HG03135 (cell line): Measurements from ENCODE around the gene ATP6V1C2.
"Not testable (repeated sequence)": the region's sequence is repeated elsewhere in the genome, so short reads cannot be mapped to it uniquely, and the experiment has no call there.

Experiments
- ATAC-seq: cut with Tn5 transposase; IDR thresholded peaks from one replicate; pipeline ENCODE4 v1.9.1; 2021; ENCODE audit warnings: mild to moderate bottlenecking, moderate library complexity; ENCODE audit not compliant: unreplicated experiment

The ATP6V1C2 gene

GRCh38 chr2:10811517-10811916, 90.1 kb downstream of the ATP6V1C2 start:
- no peak for ATAC-seq

DNA sequence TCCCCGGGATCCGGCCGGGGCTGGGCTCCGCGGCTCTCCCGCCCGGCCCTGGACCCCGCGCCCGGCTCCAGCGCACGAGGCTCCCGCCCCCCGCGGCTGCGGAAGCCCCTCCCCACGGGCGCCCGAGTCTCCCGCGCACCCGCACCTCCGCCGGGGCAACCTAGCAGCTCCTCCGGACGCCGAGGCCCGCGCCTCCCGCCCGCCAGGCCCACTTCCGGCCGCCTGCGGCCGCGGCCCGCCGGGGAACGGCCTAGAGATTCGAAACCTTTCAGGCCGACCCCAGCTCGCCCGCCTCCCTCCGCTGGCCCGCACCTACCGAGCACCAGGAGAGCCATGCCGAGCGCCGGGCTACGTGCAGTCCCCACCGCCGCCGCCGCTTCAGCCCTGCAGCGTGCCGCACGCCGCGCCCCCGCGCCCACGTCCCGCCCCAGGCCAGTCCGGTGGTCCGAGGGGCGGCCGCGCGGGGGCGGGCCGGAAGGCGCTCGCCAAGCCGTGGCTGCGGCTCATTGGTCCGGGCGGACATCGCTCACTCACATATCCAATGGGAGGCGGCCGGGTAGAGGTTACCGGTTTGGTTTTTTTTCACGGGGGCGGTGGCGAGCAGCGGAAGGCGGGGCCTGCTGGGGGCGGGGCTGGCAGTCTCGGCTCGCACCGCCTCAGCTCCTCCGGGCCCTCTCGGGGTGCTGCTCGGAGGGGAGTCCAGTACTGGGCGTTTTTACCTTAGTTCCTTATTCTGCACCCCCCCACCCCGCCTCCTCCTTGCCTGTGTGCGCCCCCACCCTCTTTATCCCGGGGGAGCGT, 91.1 kb downstream of the ATP6V1C2 start, which contains the start of gene PDIA6:
PDIA6 (minus strand) TSS at position 424 of the 801 bp plus-strand sequence; CDS start at position 335, 89 bp downstream.
- ATAC-seq: peak; percentile 91

- not testable (repeated sequence) for ATAC-seq
These were observed 92.0 kb downstream of the ATP6V1C2 start for GRCh38 chr2:10813163-10814138.

- no peak for ATAC-seq
These were observed 92.7 kb downstream of the ATP6V1C2 start for GRCh38 chr2:10814142-10814541.

GRCh38 chr2:10814571-10815331, 93.3 kb downstream of the ATP6V1C2 start:
- no peak for ATAC-seq

- no peak for ATAC-seq
These were observed 96.0 kb downstream of the ATP6V1C2 start for GRCh38 chr2:10817413-10817812.

DNA sequence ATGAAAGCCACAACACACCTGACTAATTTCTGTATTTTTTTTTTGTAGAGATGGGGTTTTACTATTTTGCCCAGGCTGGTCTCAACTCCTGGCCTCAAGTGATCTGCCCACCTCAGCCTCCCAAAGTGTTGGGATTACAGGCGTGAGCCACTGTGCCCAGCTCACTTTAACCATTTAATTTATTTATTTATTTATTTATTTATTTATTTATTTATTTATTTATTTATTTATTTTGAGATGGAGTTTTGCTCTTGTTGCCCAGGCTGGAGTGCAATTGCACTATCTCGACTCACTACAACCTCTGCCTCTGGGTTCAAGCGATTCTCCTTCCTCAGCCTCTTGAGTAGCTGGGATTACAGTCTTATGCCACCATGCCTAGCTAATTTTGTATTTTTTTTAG, 96.9 kb downstream of the ATP6V1C2 start:
- ATAC-seq: not testable (repeated sequence)

DNA sequence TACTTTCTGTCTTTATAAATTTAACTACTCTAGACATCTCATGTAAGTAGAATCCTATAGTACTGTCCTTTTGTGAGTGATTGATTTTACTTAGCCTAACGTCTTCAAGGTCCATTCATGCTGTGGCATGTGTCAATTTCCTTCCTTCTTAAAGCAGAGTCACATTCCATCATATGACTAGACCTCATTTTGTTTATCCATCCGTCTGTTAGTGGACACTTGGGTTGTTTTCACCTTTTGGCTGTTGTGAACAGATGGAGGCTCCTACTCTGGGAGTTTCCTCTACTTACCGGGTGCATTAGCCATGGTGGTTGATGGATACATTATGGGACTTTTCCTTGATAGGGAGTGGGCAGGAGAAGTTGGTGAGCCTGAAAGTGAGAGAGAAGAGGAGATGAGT, 97.6 kb downstream of the ATP6V1C2 start:
- ATAC-seq: no peak

DNA sequence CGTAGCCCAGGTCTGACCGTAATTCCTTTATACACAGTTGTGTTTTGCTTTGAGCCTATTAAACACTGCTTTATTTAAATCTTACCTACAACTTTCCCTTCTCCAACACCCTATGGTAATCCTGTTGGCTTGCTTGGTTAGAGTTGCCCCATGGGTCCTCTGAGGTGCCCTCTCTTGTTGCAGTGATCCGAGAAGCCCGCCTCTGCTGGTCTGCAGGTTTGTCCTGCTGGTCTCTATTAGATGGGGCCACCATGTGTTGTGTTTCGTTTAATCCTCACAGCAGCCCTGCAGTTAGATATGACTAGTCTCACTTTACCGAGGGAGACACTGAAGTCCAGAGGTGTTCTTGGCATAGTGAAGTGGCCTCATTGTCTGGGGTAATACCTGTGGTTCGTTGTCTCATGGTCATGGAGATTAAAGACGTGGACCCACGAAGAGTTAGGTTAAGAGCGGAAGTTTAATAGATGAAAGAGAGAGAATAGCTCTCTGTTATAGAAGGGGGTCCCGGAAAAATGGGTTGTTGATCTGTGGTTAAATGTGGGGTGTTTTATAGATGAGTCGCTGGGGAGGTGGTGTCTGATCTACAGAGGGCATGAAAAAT, 98.4 kb downstream of the ATP6V1C2 start:
- no peak for ATAC-seq

DNA sequence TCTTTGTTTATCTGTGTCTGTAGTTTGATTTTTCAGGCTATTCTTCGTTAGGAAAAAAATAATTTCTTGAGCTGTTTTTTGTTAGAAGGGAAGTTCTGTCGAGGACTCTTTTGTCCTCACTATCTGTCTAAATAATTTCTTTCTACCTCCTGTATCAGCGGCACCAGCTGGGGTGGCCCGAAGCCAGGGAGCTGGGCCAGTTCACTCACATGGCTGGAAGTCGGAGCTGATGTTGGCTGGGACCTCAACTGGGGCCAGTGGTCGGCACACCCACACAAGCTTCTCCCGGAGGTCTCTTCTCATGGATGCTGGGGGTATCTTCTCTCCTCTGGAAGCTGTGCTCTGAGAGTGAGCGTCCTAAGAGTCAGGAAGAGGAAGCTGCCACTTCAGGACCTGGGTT, 99.1 kb downstream of the ATP6V1C2 start:
- no peak for ATAC-seq

GRCh38 chr2:10820978-10821695, 99.7 kb downstream of the ATP6V1C2 start:
- no peak for ATAC-seq

GRCh38 chr2:10824191-10824590, 102.8 kb downstream of the ATP6V1C2 start:
- no peak for ATAC-seq

GRCh38 chr2:10826026-10826425, 104.6 kb downstream of the ATP6V1C2 start:
- ATAC-seq: no peak

- no peak for ATAC-seq
These were observed 105.2 kb downstream of the ATP6V1C2 start for GRCh38 chr2:10826625-10827024.

- no peak for ATAC-seq
These were observed 106.9 kb downstream of the ATP6V1C2 start for GRCh38 chr2:10828346-10828745.

GRCh38 chr2:10829299-10829698, 107.9 kb downstream of the ATP6V1C2 start:
- no peak for ATAC-seq

DNA sequence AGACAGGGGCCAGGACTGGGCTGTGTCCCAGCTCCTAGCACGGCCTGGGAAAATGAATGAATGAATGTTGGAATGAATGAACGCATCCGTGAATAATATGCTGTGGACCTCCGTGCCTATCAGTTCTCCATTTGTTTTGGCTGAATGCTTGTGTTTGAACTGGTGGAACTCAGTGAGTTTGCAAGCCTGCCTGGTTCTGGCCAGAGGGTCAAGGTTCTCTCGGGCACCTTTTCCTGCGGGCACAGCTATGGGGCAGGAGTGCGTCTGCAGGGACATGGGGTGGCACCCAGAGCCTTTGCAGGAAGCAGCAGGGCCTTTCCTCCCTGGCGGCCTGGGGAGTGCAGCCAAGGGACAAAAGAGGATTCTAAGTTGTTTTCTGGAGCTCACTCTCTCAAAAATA, 108.8 kb downstream of the ATP6V1C2 start:
- no peak for ATAC-seq

DNA sequence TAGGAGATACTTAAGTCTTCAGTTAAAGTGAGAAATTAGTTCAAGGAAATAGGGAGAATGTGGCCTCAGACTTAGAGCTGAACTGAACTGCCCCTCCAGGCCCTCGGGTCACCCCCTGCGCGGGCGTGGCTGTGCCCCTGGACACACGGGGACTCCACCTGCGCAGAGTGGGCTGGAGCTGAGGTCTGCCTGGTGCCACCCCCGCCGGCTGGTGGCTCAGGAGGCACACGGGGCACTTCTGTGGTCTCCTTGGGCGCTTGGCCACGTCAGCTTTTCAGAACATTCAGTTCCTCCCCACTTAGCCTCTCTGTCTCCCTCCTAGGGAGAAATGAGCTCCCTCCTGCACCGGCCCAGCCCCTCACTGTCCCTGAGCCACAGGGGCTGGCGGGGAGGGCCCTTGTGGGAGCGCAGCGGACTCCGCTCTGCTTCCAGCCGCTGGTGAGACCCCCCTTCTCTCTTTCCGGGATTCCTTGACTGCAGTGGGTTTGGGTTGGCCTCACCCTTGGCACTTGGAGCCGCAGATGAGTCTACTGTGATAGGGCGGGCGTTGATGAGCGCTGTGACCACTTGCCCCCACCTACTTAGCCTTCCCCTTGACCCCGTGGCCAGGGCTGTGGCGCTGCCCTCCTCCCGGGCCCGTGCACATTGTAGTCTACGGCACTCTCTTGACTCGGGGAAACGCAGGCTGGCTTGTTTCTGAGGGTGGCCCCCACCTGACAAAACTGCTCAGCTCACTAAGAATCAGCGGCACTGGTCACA, 109.4 kb downstream of the ATP6V1C2 start:
- no peak for ATAC-seq

GRCh38 chr2:10831400-10831985, 110.1 kb downstream of the ATP6V1C2 start:
- no peak for ATAC-seq
